Kidney (tissue), 14 donors: ENCODE results near the gene TSPAN19. TPM values are rescaled to one million over a fixed set of nuclear protein-coding genes. Genes with fewer than 3 reads are reported as not detected.

Source experiments
- DNase-seq, 5 donors: peaks; one replicate each; pipeline ENCODE4 v3.0.0-alpha.2; 2013 to 2020
- FAIRE-seq: peaks from 2 replicates; lab custom pipeline; 2012; peaks lifted over from hg19 to GRCh38; lab: Jason Lieb, UNC
- H3K27ac ChIP-seq, 2 donors: one replicate each; pipeline ENCODE4 v1.7.0; 2013; ENCODE audit warnings: low read depth in 2 of 2, low read length in 2 of 2, inconsistent platforms in 1 of 2
- H3K27me3 ChIP-seq: one replicate; pipeline ENCODE4 v1.7.1; 2013; ENCODE audit warnings: low read length, inconsistent platforms; ENCODE audit not compliant: control insufficient read depth, insufficient read depth
- H3K36me3 ChIP-seq, 3 donors: one replicate each; pipeline versions ENCODE4 v1.7.0 to v1.7.1; 2013; ENCODE audit warnings: low read length in 3 of 3, control low read depth in 1 of 3, inconsistent platforms in 1 of 3; ENCODE audit not compliant: insufficient read depth in 3 of 3, control insufficient read depth in 2 of 3
- H3K4me1 ChIP-seq, 3 donors: one replicate each; pipeline versions ENCODE4 v1.7.0 to v1.7.1; 2013; ENCODE audit warnings: low read length in 3 of 3, inconsistent platforms in 1 of 3, low read depth in 1 of 3; ENCODE audit not compliant: control insufficient read depth in 2 of 3, insufficient read depth in 2 of 3
- H3K4me3 ChIP-seq, 3 donors: one replicate each; pipeline versions ENCODE4 v1.7.0 to v1.8.1; 2013; ENCODE audit warnings: low read length in 3 of 3, control low read depth in 1 of 3, inconsistent platforms in 1 of 3
- H3K9ac ChIP-seq, 3 donors: one replicate each; pipeline versions ENCODE4 v1.7.0 to v1.7.1; 2013; ENCODE audit warnings: low read length in 3 of 3, control low read depth in 1 of 3, inconsistent platforms in 1 of 3
- H3K9me3 ChIP-seq, 3 donors: one replicate each; pipeline versions ENCODE4 v1.7.0 to v1.7.1; 2013; ENCODE audit warnings: low read length in 3 of 3, control low read depth in 1 of 3, inconsistent platforms in 1 of 3; ENCODE audit not compliant: control insufficient read depth in 2 of 3, insufficient read depth in 1 of 3
- CTCF ChIP-seq: IDR thresholded peaks from 3 replicates; pipeline ENCODE4 v1.5.1; 2012; ENCODE audit warnings: mild to moderate bottlenecking, moderate library complexity, borderline replicate concordance; ENCODE audit not compliant: insufficient read depth; ENCODE audit errors: extremely low read depth
- intact Hi-C: fragments of 100-400 bp; cut with DNase I; formaldehyde crosslinking; loops from one replicate; pipeline ENCODE4 v1.11.1; 2022
- polyA plus RNA-seq: library from polyadenylated mRNA; stranded (reverse); fragments of 350-450 nt; fragmentation: Illumina TruSeq; extraction: RNeasy Lipid Tissue Mini Kit (QIAGEN cat#74804); gene quantifications from one replicate; pipeline ENCODE4 v1.2.3, GENCODE V29; 2014; ENCODE audit warnings: low read depth, low replicate concordance; ENCODE audit not compliant: insufficient read depth
- total RNA-seq: library from RNA; stranded (reverse); fragmentation: NEBNext Ultra II Directional; extraction: Animal tissue kit (Norgen Biotek cat#: 25700); gene quantifications from one replicate; pipeline ENCODE4 v1.2.1, GENCODE V29; 2021
- donor health status: control.
- donor health status: control.
- donor health status: control.
- donor health status: control.
- donor health status: control.
- donor health status: DM: yes; HTN: yes; CAD: no.
- donor health status: Normal renal cell carcinoma (clear cell type).

The TSPAN19 gene
- total and polyA plus RNA-seq, 2 donors from 2014 or later: 0.66 to 1.3 TPM

GRCh38 chr12:84994426-84994825, 41.7 kb downstream of the TSPAN19 start:
- intact Hi-C loops: no loop called here
- TF ChIP-seq CTCF: no peak
- DNase-seq (no peak), FAIRE-seq (no peak)
- Histone ChIP-seq H3K4me1 (no peaks in the 10 kb centered on the region), H3K27me3 (no peaks in the 10 kb centered on the region), H3K9me3 (no peaks in the 10 kb centered on the region), H3K36me3 (no peaks in the 10 kb centered on the region), H3K27ac (no peak overlapping the region), H3K9ac (no peak overlapping the region), H3K4me3 (no peak overlapping the region)

DNA sequence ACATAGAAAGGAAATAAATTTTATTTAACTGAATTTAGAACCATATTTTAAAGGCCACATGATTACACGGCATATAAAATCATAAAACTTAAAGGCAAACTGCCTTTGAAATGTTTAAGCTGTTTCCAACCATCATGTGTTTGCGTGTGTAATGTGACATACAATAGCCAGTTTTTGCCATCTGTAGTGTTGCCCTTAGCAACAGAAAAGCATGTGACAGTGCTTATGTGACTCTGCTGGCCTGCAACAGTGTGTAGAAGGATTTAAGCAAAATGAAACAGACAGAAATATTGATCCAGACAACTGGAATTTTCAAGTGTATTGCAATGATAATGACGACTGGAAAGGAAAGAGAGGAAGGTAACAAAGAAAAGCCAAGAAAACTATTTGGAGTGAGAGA, 49.5 kb downstream of the TSPAN19 start:
- Histone ChIP-seq H3K9me3 (no peaks in the 10 kb centered on the region), H3K36me3 (no peaks in the 10 kb centered on the region), H3K4me3 (no peak overlapping the region), H3K4me1 (no peaks in the 10 kb centered on the region), H3K27ac (no peak overlapping the region), H3K27me3 (no peaks in the 10 kb centered on the region), H3K9ac (no peak overlapping the region)
- no peak for FAIRE-seq
- peak in 1 of 5 donors; percentile 44 for DNase-seq
- TF ChIP-seq CTCF: no peak
- intact Hi-C loops: no loop called here

DNA sequence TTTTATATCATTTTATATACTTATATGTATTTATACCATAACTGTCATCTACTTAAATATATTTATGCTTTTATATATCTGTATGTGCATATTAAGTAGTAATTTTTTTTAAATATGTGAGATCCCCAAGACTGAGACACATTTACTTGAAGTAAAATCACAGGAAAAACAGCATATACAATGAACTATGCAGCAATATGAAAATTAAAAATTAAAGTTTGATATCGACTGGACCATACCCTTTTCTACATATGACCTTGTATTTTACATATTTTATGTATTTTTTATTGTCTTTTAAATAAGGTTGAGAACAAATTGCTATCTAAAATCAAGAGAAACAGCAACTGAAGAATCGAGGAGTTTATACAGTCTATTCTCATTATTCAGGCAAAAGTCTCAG, 50.0 kb downstream of the TSPAN19 start:
- TF ChIP-seq CTCF: no peak
- H3K4me3 ChIP-seq: no peak overlapping the region
- FAIRE-seq (no peak), DNase-seq (no peak)
- no peaks in the 10 kb centered on the region for H3K27me3 ChIP-seq
- intact Hi-C loops: no loop called here
- no peak overlapping the region for H3K9ac ChIP-seq
- no peak overlapping the region for H3K27ac ChIP-seq
- no peaks in the 10 kb centered on the region for H3K9me3 ChIP-seq
- H3K36me3 ChIP-seq: no peaks in the 10 kb centered on the region
- no peaks in the 10 kb centered on the region for H3K4me1 ChIP-seq

- no peaks in the 10 kb centered on the region for H3K36me3 ChIP-seq
- H3K27me3 ChIP-seq: no peaks in the 10 kb centered on the region
- intact Hi-C loops: no loop called here
- TF ChIP-seq CTCF: no peak
- no peak overlapping the region for H3K9ac ChIP-seq
- H3K27ac ChIP-seq: no peak overlapping the region
- no peaks in the 10 kb centered on the region for H3K4me1 ChIP-seq
- H3K9me3 ChIP-seq: no peaks in the 10 kb centered on the region
- DNase-seq (no peak), FAIRE-seq (no peak)
- H3K4me3 ChIP-seq: no peak overlapping the region
These were observed 52.8 kb downstream of the TSPAN19 start for GRCh38 chr12:84983289-84983688.
